ENCODE data around the gene HIF3A.

DNA sequence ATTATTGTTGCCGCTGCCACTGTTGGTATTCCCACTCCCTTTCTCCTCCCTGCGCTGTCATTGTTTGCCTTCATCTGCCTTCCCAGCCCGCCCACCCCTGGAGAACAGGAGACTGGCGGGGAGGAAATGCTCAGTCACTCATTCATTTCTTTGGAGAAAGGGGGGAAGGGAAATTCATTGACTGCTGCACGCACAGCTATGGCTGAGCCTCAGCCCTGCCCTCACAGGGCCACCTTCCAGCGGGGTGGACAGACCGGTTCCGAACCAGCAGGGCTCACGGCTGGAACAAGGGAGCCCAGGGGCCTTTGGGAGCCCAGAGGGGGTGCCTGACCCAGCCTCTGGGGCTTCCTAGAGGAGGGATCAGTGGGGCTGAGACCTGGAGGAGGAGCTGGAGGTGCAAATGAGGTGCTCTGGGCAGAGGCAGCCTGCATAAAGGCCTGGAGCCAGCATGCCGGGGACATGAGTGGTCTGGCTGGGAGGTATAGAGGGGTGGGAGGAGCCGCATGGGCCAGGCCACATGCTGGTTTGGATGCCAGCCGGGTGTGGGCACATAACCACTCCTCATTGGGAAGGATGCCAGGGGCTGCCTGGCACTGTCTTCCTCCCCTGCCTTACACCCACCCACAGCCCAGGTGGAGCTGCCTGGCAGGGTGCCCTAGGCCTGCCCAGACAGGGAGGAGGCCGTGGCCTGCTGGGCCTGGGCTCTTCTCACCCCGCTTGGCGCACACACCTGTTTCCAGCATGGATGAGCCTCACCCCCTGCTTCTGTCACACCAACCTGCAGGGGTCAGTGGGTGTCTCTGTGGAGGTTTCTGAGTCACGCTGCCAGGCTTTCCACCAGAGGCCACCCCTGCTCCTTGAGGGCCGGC is 76.9 kb downstream of the HIF3A start:
- TF ChIP-seq, protein P1, sequence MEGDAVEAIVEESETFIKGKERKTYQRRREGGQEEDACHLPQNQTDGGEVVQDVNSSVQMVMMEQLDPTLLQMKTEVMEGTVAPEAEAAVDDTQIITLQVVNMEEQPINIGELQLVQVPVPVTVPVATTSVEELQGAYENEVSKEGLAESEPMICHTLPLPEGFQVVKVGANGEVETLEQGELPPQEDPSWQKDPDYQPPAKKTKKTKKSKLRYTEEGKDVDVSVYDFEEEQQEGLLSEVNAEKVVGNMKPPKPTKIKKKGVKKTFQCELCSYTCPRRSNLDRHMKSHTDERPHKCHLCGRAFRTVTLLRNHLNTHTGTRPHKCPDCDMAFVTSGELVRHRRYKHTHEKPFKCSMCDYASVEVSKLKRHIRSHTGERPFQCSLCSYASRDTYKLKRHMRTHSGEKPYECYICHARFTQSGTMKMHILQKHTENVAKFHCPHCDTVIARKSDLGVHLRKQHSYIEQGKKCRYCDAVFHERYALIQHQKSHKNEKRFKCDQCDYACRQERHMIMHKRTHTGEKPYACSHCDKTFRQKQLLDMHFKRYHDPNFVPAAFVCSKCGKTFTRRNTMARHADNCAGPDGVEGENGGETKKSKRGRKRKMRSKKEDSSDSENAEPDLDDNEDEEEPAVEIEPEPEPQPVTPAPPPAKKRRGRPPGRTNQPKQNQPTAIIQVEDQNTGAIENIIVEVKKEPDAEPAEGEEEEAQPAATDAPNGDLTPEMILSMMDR (IDR thresholded peaks at IDR 0.05), result no peak
- TF ChIP-seq EZH2 (IDR thresholded peaks at IDR 0.05), result no peak

All from neural progenitor cell (in vitro differentiated cells).